GM21367 (cell line): ENCODE measurements around the gene HMGB1.

ENCODE experiments used
- ATAC-seq: cut with Tn5 transposase; IDR thresholded peaks from one replicate; pipeline ENCODE4 v1.9.1; 2021; ENCODE audit not compliant: unreplicated experiment

The HMGB1 gene

GRCh38 chr13:30406779-30407416, 58.8 kb downstream of the HMGB1 start:
- ATAC-seq: no peak
